Lower lobe of right lung (tissue), 2 donors: ENCODE measurements around the gene MAN2B2. TPM values are rescaled to one million over a fixed set of nuclear protein-coding genes. Genes with fewer than 3 reads are reported as not detected.

Experiments
- ATAC-seq, 2 donors: fragments of 200-7000 bp; cut with Tn5 transposase; one replicate each; pipeline ENCODE4 v1.9.1; 2020 to 2022; ENCODE audit warnings: mild to moderate bottlenecking in 2 of 2, moderate library complexity in 2 of 2
- DNase-seq: peaks from one replicate; pipeline ENCODE4 v3.0.0-alpha.2; 2020
- H3K27ac ChIP-seq: fragments of 200-600 bp; one replicate; pipeline ENCODE4 v1.8.0; 2022
- H3K27me3 ChIP-seq: fragments of 200-600 bp; one replicate; pipeline ENCODE4 v1.8.0; 2022; ENCODE audit warnings: low read depth
- H3K36me3 ChIP-seq: fragments of 200-600 bp; one replicate; pipeline ENCODE4 v1.8.0; 2022; ENCODE audit warnings: mild to moderate bottlenecking
- H3K4me1 ChIP-seq: fragments of 200-600 bp; one replicate; pipeline ENCODE4 v1.8.0; 2022
- H3K4me3 ChIP-seq: fragments of 200-600 bp; one replicate; pipeline ENCODE4 v1.8.0; 2022; ENCODE audit warnings: mild to moderate bottlenecking
- H3K9me3 ChIP-seq: fragments of 200-600 bp; one replicate; pipeline ENCODE4 v1.8.0; 2022
- intact Hi-C: fragments of 100-400 bp; cut with DNase I; formaldehyde crosslinking; loops from one replicate; pipeline ENCODE4 v1.11.0; 2022
- total RNA-seq: library from RNA; stranded (reverse); fragmentation: NEBNext Ultra II Directional; extraction: Animal tissue kit (Norgen Biotek cat#: 25700); gene quantifications from one replicate; pipeline ENCODE4 v1.2.1, GENCODE V29; 2021
- TF ChIP-seq, protein P1 (sequence below): fragments of 200-600 bp; IDR thresholded peaks from one replicate; pipeline ENCODE4 v1.8.0; 2022; ENCODE audit warnings: antibody characterized with exemption, mild to moderate bottlenecking
- donor health status: DM: no; HTN: yes; CAD: no; lungs with severe emphysema.

MAN2B2 gene
- total RNA-seq, 1 donor from 2014 or later, result 41.2 TPM

DNA sequence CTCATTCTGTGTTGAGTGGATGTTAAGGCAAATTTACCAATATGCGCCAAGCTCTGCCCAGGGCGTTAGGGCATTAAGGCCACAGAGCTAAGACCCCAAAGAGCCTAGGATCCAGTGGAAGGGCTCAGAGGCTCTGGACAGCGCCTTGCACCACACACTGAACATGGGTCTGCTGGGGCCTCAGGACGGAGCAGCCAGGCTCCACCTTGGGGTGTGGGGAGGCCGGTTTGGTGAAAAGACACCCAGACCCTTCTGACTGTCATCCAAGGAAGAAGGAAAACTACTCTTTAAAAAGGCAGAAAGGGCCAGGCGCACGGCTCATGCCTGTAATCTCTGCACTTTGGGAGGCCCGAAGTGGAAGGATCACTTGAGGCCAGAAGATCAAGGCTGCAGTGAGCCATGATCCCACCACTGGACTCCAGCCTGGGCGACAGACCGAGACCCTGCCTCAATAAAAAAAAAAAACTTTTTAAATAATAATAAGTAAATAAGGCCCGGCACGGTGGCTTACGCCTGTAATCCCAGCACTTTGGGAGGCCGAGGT is 64.2 kb downstream of the MAN2B2 start:
- TF ChIP-seq, protein P1, sequence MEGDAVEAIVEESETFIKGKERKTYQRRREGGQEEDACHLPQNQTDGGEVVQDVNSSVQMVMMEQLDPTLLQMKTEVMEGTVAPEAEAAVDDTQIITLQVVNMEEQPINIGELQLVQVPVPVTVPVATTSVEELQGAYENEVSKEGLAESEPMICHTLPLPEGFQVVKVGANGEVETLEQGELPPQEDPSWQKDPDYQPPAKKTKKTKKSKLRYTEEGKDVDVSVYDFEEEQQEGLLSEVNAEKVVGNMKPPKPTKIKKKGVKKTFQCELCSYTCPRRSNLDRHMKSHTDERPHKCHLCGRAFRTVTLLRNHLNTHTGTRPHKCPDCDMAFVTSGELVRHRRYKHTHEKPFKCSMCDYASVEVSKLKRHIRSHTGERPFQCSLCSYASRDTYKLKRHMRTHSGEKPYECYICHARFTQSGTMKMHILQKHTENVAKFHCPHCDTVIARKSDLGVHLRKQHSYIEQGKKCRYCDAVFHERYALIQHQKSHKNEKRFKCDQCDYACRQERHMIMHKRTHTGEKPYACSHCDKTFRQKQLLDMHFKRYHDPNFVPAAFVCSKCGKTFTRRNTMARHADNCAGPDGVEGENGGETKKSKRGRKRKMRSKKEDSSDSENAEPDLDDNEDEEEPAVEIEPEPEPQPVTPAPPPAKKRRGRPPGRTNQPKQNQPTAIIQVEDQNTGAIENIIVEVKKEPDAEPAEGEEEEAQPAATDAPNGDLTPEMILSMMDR, result no peak
- no peak overlapping the region for H3K4me3 ChIP-seq

DNA sequence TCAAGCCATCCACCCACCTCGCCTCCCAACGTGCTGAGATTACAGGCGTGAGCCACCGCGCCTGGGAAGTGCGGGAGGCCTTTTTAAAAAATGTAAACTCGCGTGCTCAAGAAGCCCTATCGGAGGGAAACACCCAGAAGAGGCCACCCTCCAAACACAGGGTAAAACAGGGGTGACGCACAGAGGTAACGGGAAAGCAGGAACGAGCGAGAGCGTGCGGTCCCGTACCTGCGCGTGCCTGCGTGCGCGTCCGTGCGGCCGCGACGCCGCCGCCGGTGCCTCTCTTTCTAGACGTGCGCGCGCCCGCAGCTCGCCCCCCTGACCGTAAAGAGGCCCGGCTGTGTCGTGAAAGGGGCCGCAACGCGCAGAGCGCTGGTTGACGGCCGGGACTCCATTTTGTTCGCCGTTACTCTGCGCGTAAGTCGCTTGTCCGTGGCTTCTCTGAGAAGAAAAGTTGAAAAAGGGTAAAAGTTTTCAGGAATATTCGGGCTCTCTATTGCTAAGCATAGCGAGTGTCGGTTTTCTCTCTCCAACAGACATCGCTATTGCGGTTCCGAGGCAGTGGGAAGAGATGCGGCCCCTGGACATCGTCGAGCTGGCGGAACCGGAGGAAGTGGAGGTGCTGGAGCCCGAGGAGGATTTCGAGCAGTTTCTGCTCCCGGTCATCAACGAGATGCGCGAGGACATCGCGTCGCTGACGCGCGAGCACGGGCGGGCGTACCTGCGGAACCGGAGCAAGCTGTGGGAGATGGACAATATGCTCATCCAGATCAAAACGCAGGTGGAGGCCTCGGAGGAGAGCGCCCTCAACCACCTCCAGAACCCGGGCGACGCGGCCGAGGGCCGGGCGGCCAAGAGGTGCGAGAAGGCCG is 65.5 kb downstream of the MAN2B2 start, which contains the start of gene MRFAP1:
TSS of gene MRFAP1 (plus strand) at position 394 of the 872 bp plus-strand sequence. CDS start at position 572, 178 bp downstream.
- Histone ChIP-seq H3K27ac (peak within 1 kb of the TSS; percentile 96), H3K27me3 (no peaks in the 10 kb centered on the region), H3K9me3 (no peaks in the 10 kb centered on the region), H3K4me3 (peak within 1 kb of the TSS; percentile 92), H3K36me3 (peaks cover 22% of the 10 kb centered on the region), H3K4me1 (peaks cover 21% of the 10 kb centered on the region)
- DNase-seq (peak; percentile 97), ATAC-seq (peak; percentile 97 to 99)
- TF ChIP-seq, protein P1, result no peak
- intact Hi-C loops, result no loop called here

More for the DNA sequence above, 64.2 kb downstream of the MAN2B2 start:
- Histone ChIP-seq H3K27ac (no peak overlapping the region), H3K9me3 (no peaks in the 10 kb centered on the region), H3K27me3 (no peaks in the 10 kb centered on the region), H3K36me3 (peaks cover 22% of the 10 kb centered on the region), H3K4me1 (peaks cover 21% of the 10 kb centered on the region)
- ATAC-seq, result no peak
- no peak for DNase-seq
- intact Hi-C loops, result no loop called here

DNA sequence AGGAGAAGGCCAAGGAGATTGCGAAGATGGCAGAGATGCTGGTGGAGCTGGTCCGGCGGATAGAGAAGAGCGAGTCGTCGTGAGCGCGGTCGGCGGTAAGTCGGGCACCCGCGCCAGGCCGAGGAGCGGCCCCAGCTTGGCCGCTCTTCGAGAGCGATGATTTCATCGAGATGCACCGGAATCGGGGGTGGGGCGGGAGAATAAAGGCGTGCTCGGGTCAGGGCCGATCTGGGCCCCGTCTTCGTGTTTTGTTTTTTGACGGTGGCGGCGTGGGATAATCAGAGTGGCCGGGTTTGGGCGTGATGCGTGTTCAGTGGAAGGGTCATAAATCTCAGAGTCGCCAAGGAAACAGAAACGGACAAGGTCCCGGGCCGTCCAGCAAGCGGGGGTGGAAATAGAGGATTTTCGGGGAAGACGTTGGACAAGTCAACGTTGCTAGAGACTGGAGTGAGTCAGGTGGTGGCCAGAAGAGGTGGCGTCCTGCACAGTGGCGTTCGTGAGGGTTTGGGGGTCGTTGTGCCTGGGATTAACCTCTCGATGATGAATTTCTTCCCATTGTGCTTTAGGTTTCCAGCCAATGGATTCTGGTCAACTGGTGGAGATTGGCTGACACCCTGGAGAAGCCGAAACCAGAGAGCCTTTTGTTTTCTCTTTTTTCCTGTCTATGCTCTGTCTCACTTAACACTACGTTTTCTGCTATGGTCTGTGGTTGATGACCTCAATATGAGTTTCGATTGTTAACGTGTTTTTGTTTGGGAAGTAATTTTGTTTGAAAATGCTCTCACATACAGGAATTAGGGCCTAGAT is 66.4 kb downstream of the MAN2B2 start:
- Histone ChIP-seq H3K4me1 (peaks cover 21% of the 10 kb centered on the region), H3K27me3 (no peaks in the 10 kb centered on the region), H3K27ac (peak overlapping the region; percentile 96), H3K9me3 (no peaks in the 10 kb centered on the region), H3K4me3 (peak overlapping the region; percentile 92), H3K36me3 (peaks cover 22% of the 10 kb centered on the region)
- intact Hi-C loops, result no loop called here
- TF ChIP-seq, protein P1, result no peak
- DNase-seq, result peak; percentile 68
- peak; percentile 75 to 81 for ATAC-seq

DNA sequence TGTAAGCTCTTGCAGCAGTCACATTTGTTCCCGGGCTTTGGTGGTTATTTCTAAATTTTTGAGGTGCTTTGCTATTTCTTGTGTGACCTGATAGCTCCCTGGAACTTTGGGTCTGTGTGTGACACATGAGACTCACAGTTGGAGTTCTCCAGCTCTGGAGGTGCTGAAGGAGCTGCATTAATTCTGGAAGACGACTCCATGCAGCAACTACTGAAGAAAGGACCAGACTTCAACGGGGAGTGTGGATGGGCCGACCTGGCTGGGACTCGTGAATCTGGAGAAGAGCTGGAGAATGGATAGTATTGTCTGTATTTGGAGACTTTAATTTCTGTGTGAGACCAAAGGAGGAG is 67.0 kb downstream of the MAN2B2 start:
- no peak for ATAC-seq
- intact Hi-C loops, result no loop called here
- Histone ChIP-seq H3K4me1 (peaks cover 21% of the 10 kb centered on the region), H3K27me3 (no peaks in the 10 kb centered on the region), H3K4me3 (peak overlapping the region; percentile 92), H3K27ac (peak overlapping the region; percentile 96), H3K9me3 (no peaks in the 10 kb centered on the region), H3K36me3 (peaks cover 22% of the 10 kb centered on the region)
- DNase-seq, result no peak
- TF ChIP-seq, protein P1, result no peak

DNA sequence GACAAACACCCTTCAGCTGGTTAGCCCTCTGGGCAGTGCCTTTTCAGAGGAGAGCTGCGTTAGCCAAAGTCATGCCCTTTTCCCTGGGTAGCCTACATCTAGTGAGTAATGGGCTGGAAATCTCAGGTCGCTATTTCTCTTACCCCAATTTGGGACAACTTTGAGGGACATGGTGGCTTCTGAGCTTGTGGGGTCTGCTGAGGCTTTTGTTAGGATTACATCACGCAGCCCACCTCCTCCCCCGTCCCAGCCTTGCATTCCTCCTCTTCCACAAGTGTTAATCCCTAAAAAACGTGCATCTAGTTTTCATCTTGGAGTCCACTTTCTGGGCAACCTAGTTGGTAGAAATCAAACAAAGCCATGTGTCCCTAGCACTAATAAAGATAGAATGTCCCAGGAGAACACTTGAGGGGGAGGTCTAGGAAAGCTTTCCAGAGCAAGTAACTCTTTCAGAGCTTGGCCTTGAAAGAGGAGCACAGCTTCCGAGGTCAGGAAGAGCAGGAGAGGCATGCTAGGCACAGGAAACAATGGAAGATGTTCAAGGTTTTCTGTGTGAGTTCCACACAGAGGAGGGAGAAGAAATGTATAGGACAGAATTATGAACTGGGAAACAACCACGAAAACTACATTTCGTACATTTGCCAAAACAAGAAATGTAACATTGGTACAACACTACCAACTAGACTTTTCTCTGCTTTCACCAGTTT is 68.3 kb downstream of the MAN2B2 start:
- intact Hi-C loops, result no loop called here
- H3K4me3 ChIP-seq, result no peak overlapping the region
- H3K27me3 ChIP-seq, result no peaks in the 10 kb centered on the region
- TF ChIP-seq, protein P1, result no peak
- no peaks in the 10 kb centered on the region for H3K9me3 ChIP-seq
- H3K4me1 ChIP-seq, result peaks cover 21% of the 10 kb centered on the region
- no peak overlapping the region for H3K27ac ChIP-seq
- no peak for DNase-seq
- peaks cover 22% of the 10 kb centered on the region for H3K36me3 ChIP-seq
- ATAC-seq, result no peak
